ENCODE results near the gene HK2.

The HK2 gene

DNA sequence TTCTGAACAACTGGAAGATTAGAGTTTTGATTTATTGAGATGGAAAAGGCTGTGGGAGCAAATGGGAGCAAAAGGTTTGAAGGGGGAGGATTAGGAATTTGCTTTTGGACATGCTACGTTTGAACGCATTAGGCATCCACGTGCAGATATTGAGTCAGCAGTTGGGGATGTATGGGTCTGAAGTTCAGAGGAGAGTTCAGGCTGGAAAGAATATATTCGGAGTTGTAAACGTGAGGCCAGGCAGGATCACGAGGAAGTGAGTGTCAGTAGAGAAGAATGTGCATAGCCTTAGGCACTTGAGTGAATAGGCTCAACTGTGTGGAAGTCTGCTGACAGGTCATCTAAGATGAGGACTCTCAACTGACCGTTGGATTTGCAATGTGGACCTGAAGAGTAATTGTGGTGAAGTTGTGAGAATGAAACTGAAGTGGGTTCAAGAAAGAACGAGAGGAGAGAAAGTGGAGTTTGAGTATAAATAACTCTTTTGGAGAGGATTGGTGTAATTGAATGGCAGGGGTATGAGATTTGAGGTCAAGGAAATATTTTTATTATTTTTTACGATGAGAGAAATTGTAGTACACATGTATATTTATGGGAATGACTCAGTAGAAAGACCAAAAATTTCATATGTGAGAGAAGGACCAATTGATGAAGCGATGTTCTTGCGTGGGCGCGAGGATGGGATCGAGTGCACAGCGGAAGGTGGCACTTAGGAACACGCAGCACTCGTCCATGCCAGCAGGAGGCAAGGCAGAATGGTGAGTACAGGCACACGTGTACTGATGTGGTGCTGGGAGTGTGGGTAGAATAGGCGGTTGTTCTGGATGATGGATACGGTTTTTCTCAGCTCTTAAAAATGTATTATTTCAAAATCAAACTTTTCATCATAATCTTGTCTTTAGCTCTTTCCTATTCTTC is 84.0 kb downstream of the HK2 start:
- Histone ChIP-seq H3K4me3 (replicated peaks; ENCODE audit: insufficient read depth, low read length) (no peak overlapping the region), H3K27ac (replicated peaks) (no peak overlapping the region)
- no peak for DNase-seq (ENCODE audit: low read depth in 1 of 2, low spot score in 1 of 2)

GRCh38 chr2:74919827-74920226 is 85.9 kb downstream of the HK2 start:
- TF ChIP-seq CTCF (IDR thresholded peaks at IDR 0.05; ENCODE audit: insufficient read depth, low read length) (peak; percentile 73), POLR2AphosphoS5 (IDR thresholded peaks at IDR 0.05; ENCODE audit: low read depth) (no peak), SPI1 (IDR thresholded peaks at IDR 0.05; ENCODE audit: borderline replicate concordance, low read depth) (no peak), GABPA (IDR thresholded peaks at IDR 0.05; ENCODE audit: low read depth) (no peak), REST (IDR thresholded peaks at IDR 0.05; ENCODE audit: insufficient replicate concordance, low read depth) (no peak)
- no peak overlapping the region for H3K27ac ChIP-seq (replicated peaks)
- peak; percentile 15 to 55 for DNase-seq (ENCODE audit: low read depth in 1 of 2, low spot score in 1 of 2)
- no peaks in the 10 kb centered on the region for H3K27me3 ChIP-seq (ENCODE audit: insufficient read depth, poor library complexity, severe bottlenecking)
- peak overlapping the region; percentile 49 for H3K4me3 ChIP-seq (replicated peaks; ENCODE audit: insufficient read depth, low read length)

More for the DNA sequence above, 84.0 kb downstream of the HK2 start:
- no peak for TF ChIP-seq SPI1 (IDR thresholded peaks at IDR 0.05; ENCODE audit: borderline replicate concordance, low read depth)
- no peak for TF ChIP-seq GABPA (IDR thresholded peaks at IDR 0.05; ENCODE audit: low read depth)
- TF ChIP-seq POLR2AphosphoS5 (IDR thresholded peaks at IDR 0.05; ENCODE audit: low read depth) = no peak
- TF ChIP-seq CTCF (IDR thresholded peaks at IDR 0.05; ENCODE audit: insufficient read depth, low read length) = no peak
- no peak for TF ChIP-seq REST (IDR thresholded peaks at IDR 0.05; ENCODE audit: insufficient replicate concordance, low read depth)
- H3K27me3 ChIP-seq (ENCODE audit: insufficient read depth, poor library complexity, severe bottlenecking) = no peaks in the 10 kb centered on the region

DNA sequence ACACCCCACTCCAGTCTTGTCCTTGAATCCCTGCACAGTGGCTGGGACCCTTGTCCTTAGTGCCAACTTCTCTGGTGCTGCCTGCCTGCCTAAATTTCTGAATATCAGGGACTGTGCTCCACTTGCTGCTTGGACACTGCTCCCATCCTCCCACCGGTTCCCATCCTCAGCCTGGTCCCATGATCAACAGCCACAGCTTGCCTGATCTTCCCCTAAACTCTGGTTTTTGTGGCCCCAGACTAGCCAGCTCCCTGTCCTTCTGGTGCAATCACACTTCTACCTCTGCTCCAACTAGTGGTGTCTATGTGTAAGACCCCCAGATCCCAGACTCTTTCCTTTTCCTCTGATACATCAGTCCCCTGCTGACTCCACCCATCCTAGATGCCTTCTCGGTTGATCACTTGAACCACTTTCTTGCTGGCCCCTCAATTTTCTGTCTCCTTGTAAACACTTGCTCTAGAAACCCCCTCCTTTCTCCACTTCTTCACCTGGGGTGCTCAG is 87.4 kb downstream of the HK2 start:
- no peak for TF ChIP-seq GABPA (IDR thresholded peaks at IDR 0.05; ENCODE audit: low read depth)
- Histone ChIP-seq H3K27me3 (ENCODE audit: insufficient read depth, poor library complexity, severe bottlenecking) (no peaks in the 10 kb centered on the region), H3K27ac (replicated peaks) (no peak overlapping the region), H3K4me3 (replicated peaks; ENCODE audit: insufficient read depth, low read length) (no peak overlapping the region)
- no peak for DNase-seq (ENCODE audit: low read depth in 1 of 2, low spot score in 1 of 2)

- DNase-seq (ENCODE audit: low read depth in 1 of 2, low spot score in 1 of 2) = peak; percentile 12 to 73
- TF ChIP-seq CTCF (IDR thresholded peaks at IDR 0.05; ENCODE audit: insufficient read depth, low read length) (no peak), SPI1 (IDR thresholded peaks at IDR 0.05; ENCODE audit: borderline replicate concordance, low read depth) (no peak), POLR2AphosphoS5 (IDR thresholded peaks at IDR 0.05; ENCODE audit: low read depth) (peak; percentile 21; the same call in 1 of the 2 replicates)
Observed at GRCh38 chr2:74922592-74923227, 88.8 kb downstream of the HK2 start.

More at GRCh38 chr2:74922592-74923227, 88.8 kb downstream of the HK2 start:
- no peak overlapping the region for H3K4me3 ChIP-seq (replicated peaks; ENCODE audit: insufficient read depth, low read length)
- 0 out of 2 replicates have a peak overlapping the region, but pooled peaks have one; percentile 8 for H3K27ac ChIP-seq (replicated peaks)
- H3K27me3 ChIP-seq (ENCODE audit: insufficient read depth, poor library complexity, severe bottlenecking) = no peaks in the 10 kb centered on the region
